A549 (cell line): ENCODE measurements around the gene ARPC2. TPM values are rescaled to one million over a fixed set of nuclear protein-coding genes. Genes with fewer than 3 reads are reported as not detected.

Experiments used
- ATAC-seq, 2 experiments: fragments of 200-7000 bp in 1 of 2; fragments of >200 bp in 1 of 2; cut with Nextera tagmentation in 1 of 2; cut with Tn5 transposase in 1 of 2; 3 replicates each; pipeline versions ENCODE4 v1.8.0 to v1.9.1; 2018 to 2020; ENCODE audit warnings: mild to moderate bottlenecking in 1 of 2, moderate library complexity in 1 of 2
- CTCF ChIA-PET: fragments of 300-600 bp; sonication (Branson Sonifier 250); formaldehyde crosslinking; extraction: SDS; loops from one replicate; lab custom pipeline; 2021; ENCODE audit warnings: antibody characterized with exemption, inconsistent platforms; lab: Yijun Ruan, JAX
- POLR2A ChIA-PET: fragments of 350-600 bp; formaldehyde crosslinking; extraction: SDS; loops from one replicate; lab custom pipeline; 2021; ENCODE audit warnings: antibody characterized with exemption, inconsistent platforms; lab: Yijun Ruan, JAX
- DNase-seq, 2 experiments: peaks; one replicate each; pipeline versions ENCODE4 v3.0.0 to v3.0.0-alpha.2; 2011 to 2016; ENCODE audit warnings: low read depth in 1 of 2, low spot score in 1 of 2
- FAIRE-seq: peaks from 2 replicates; lab custom pipeline; 2011; peaks lifted over from hg19 to GRCh38; lab: Jason Lieb, UNC
- H3K27ac ChIP-seq, 2 experiments: fragments of >200 bp; sonication (Bioruptor Twin); formaldehyde crosslinking; 3 replicates each; pipeline ENCODE4 v1.5.1; 2016 to 2017
- H3K4me1 ChIP-seq: fragments of >200 bp; sonication (Bioruptor Twin); formaldehyde crosslinking; 3 replicates; pipeline ENCODE4 v1.6.1; 2016
- H3K4me2 ChIP-seq: fragments of >200 bp; sonication (Bioruptor Twin); formaldehyde crosslinking; 3 replicates; pipeline ENCODE4 v1.6.1; 2016
- H3K4me3 ChIP-seq: fragments of >200 bp; sonication (Bioruptor Twin); formaldehyde crosslinking; 3 replicates; pipeline ENCODE4 v1.5.1; 2016
- H3K9me3 ChIP-seq: fragments of >200 bp; sonication (Bioruptor Twin); formaldehyde crosslinking; 3 replicates; pipeline ENCODE4 v1.6.1; 2016
- CHD4 ChIP-seq: fragments of 200-600 bp; sonication (generic); IDR thresholded peaks from 2 replicates; pipeline ENCODE4 v1.6.1; 2016; ENCODE audit warnings: antibody characterized with exemption, mild to moderate bottlenecking, borderline replicate concordance
- EHF ChIP-seq: fragments of 250-450 bp; sonication (Bioruptor Pico); IDR thresholded peaks from 2 replicates; pipeline ENCODE4 v1.5.0; 2020; ENCODE audit warnings: mild to moderate bottlenecking
- FOSL2 ChIP-seq, 2 experiments: fragments of 450-650 bp in 1 of 2; fragments of >200 bp in 1 of 2; sonication (Bioruptor Twin) in 1 of 2; formaldehyde crosslinking; IDR thresholded peaks; 2 replicates each; pipeline versions ENCODE4 v1.5.0 to v1.6.1; 2016 to 2020; ENCODE audit warnings: mild to moderate bottlenecking in 1 of 2, moderate library complexity in 1 of 2
- FOXS1 ChIP-seq: fragments of 250-450 bp; sonication (Bioruptor Pico); IDR thresholded peaks from 2 replicates; pipeline ENCODE4 v1.5.0; 2020; ENCODE audit warnings: mild to moderate bottlenecking, moderate library complexity
- GATA3 ChIP-seq: IDR thresholded peaks from 2 replicates; pipeline ENCODE4 v1.6.1; 2012; ENCODE audit warnings: borderline replicate concordance
- HEYL ChIP-seq: fragments of 250-450 bp; sonication (Bioruptor Pico); IDR thresholded peaks from 2 replicates; pipeline ENCODE4 v1.8.0; 2021; ENCODE audit warnings: mild to moderate bottlenecking, moderate library complexity
- HOXA7 ChIP-seq: fragments of 250-450 bp; sonication (Bioruptor Pico); IDR thresholded peaks from 2 replicates; pipeline ENCODE4 v1.5.0; 2020; ENCODE audit warnings: mild to moderate bottlenecking, moderate library complexity
- HOXB13 ChIP-seq: fragments of 250-450 bp; sonication (Bioruptor Pico); IDR thresholded peaks from 2 replicates; pipeline ENCODE4 v1.5.0; 2020; ENCODE audit warnings: low read depth, mild to moderate bottlenecking, moderate library complexity
- JUNB ChIP-seq: fragments of >200 bp; sonication (Bioruptor Twin); formaldehyde crosslinking; IDR thresholded peaks from 2 replicates; pipeline ENCODE4 v1.6.1; 2016
- KDM5A ChIP-seq: fragments of 200-600 bp; sonication (generic); IDR thresholded peaks from 2 replicates; pipeline ENCODE4 v1.6.1; 2016; ENCODE audit warnings: antibody characterized with exemption, mild to moderate bottlenecking
- MAZ ChIP-seq: fragments of 150-350 bp; IDR thresholded peaks from 2 replicates; pipeline ENCODE4 v1.6.1; 2014; ENCODE audit warnings: antibody characterized with exemption, low read depth, low read length, borderline replicate concordance
- MYC ChIP-seq: IDR thresholded peaks from 2 replicates; pipeline ENCODE4 v1.6.1; 2012; ENCODE audit warnings: mild to moderate bottlenecking, inconsistent platforms, low read length, improper control_type of control experiment, borderline replicate concordance
- RAD21 ChIP-seq, 2 experiments: fragments of >200 bp in 1 of 2; sonication (Bioruptor Twin) in 1 of 2; formaldehyde crosslinking in 1 of 2; IDR thresholded peaks in 1 of 2; conservative IDR thresholded peaks in 1 of 2; 2 replicates in 1 of 2; 3 replicates in 1 of 2; pipeline ENCODE4 v1.6.1; 2012 to 2018; ENCODE audit warnings: inconsistent platforms in 1 of 2
- RARB ChIP-seq: fragments of 250-450 bp; sonication (Bioruptor Pico); IDR thresholded peaks from 2 replicates; pipeline ENCODE4 v1.8.0; 2021; ENCODE audit warnings: mild to moderate bottlenecking, moderate library complexity
- RFX5 ChIP-seq: fragments of 450-650 bp; IDR thresholded peaks from 2 replicates; pipeline ENCODE4 v1.7.1; 2014; ENCODE audit warnings: antibody characterized with exemption, mild to moderate bottlenecking, moderate library complexity
- SMC3 ChIP-seq: fragments of >200 bp; sonication (Bioruptor Twin); formaldehyde crosslinking; IDR thresholded peaks from 3 replicates; pipeline ENCODE4 v1.6.1; 2018; ENCODE audit warnings: inconsistent platforms
- ZC3H11A ChIP-seq: fragments of 450-650 bp; IDR thresholded peaks from 2 replicates; pipeline ENCODE4 v1.6.1; 2014; ENCODE audit warnings: antibody characterized with exemption, mild to moderate bottlenecking
- ZNF302 ChIP-seq: fragments of 250-450 bp; sonication (Bioruptor Pico); IDR thresholded peaks from 2 replicates; pipeline ENCODE4 v1.9.0; 2021; ENCODE audit warnings: inconsistent platforms, mild to moderate bottlenecking, moderate library complexity
- WGBS: methylation state at CpG from one replicate; pipeline ENCODE4 v1.1.6; 2017; ENCODE audit errors: missing lambda C conversion rate; 5-methylcytosine and 5-hydroxymethylcytosine counted together
- polyA plus RNA-seq, 4 experiments: library from polyadenylated mRNA; depleted of rRNA in 3 of 4; stranded (reverse); fragments of >200 nt; fragmentation: RNase III in 1 of 4; extraction: RNeasy Plus Mini Kit Qiagen cat#74134 plus additional on column Dnase treatment in 1 of 4; gene quantifications; 2 replicates in 3 of 4; 3 replicates in 1 of 4; pipeline ENCODE4 v1.2.3, GENCODE V29; 2011 to 2017
- TF ChIP-seq, protein P1 (sequence below): fragments of >200 bp; sonication (Bioruptor Twin); formaldehyde crosslinking; IDR thresholded peaks from 3 replicates; pipeline ENCODE4 v1.5.1; 2016
- TF ChIP-seq, protein P2 (sequence below): fragments of 150-350 bp; IDR thresholded peaks from 2 replicates; pipeline ENCODE4 v1.6.1; 2014; ENCODE audit warnings: low read depth, mild to moderate bottlenecking, low read length
- TF ChIP-seq, protein P3 (sequence below): fragments of 250-450 bp; sonication (Bioruptor Pico); IDR thresholded peaks from 2 replicates; pipeline ENCODE4 v1.5.0; 2020; ENCODE audit warnings: low read depth, mild to moderate bottlenecking, moderate library complexity
- TF ChIP-seq, protein P4 (sequence below): fragments of >200 bp; sonication (Bioruptor Twin); formaldehyde crosslinking; IDR thresholded peaks from 3 replicates; pipeline ENCODE4 v1.6.1; 2016
- TF ChIP-seq, protein P5 (sequence below): IDR thresholded peaks from 2 replicates; pipeline ENCODE4 v1.6.1; 2012

ARPC2 gene
- polyA plus RNA-seq, 2 of the 4 experiments (the other 2 are of a cell fraction) = 263 to 374 TPM

DNA sequence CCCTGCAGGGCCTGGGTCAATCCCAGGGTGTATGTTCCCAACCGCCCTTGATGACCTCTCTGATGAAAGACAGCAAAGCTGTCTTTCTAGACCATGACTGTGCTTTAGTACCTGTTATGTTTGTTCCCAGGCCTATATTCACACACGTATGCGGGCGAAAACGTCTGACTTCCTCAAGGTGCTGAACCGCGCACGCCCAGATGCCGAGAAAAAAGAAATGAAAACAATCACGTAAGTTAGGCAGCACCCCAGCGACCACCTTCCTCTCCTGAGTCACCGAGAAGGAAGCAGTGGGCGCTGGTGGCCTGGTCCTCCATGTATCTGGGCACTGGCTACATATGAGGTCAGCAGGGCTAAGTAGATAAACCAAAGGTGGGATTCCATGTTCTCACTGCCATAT lies 32.7 kb downstream of the ARPC2 start:
- no peak for DNase-seq
- TF ChIP-seq RAD21 (conservative IDR thresholded peaks at IDR 0.05 in 1 of 2, IDR thresholded peaks at IDR 0.05 in 1 of 2) = no peak
- no peak for TF ChIP-seq JUNB
- TF ChIP-seq MAZ = no peak
- no peak for TF ChIP-seq ZC3H11A
- TF ChIP-seq GATA3 = no peak
- TF ChIP-seq HOXA7 = no peak
- TF ChIP-seq EHF (CRISPR knock-in tag) = no peak
- TF ChIP-seq, protein P1, sequence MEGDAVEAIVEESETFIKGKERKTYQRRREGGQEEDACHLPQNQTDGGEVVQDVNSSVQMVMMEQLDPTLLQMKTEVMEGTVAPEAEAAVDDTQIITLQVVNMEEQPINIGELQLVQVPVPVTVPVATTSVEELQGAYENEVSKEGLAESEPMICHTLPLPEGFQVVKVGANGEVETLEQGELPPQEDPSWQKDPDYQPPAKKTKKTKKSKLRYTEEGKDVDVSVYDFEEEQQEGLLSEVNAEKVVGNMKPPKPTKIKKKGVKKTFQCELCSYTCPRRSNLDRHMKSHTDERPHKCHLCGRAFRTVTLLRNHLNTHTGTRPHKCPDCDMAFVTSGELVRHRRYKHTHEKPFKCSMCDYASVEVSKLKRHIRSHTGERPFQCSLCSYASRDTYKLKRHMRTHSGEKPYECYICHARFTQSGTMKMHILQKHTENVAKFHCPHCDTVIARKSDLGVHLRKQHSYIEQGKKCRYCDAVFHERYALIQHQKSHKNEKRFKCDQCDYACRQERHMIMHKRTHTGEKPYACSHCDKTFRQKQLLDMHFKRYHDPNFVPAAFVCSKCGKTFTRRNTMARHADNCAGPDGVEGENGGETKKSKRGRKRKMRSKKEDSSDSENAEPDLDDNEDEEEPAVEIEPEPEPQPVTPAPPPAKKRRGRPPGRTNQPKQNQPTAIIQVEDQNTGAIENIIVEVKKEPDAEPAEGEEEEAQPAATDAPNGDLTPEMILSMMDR = no peak
- no peak for TF ChIP-seq FOXS1 (CRISPR knock-in tag)
- no peak for TF ChIP-seq FOSL2 (IDR thresholded peaks at IDR 0.05)
- TF ChIP-seq FOSL2 (CRISPR knock-in tag; IDR thresholded peaks at IDR 0.05) = no peak
- TF ChIP-seq, protein P2, sequence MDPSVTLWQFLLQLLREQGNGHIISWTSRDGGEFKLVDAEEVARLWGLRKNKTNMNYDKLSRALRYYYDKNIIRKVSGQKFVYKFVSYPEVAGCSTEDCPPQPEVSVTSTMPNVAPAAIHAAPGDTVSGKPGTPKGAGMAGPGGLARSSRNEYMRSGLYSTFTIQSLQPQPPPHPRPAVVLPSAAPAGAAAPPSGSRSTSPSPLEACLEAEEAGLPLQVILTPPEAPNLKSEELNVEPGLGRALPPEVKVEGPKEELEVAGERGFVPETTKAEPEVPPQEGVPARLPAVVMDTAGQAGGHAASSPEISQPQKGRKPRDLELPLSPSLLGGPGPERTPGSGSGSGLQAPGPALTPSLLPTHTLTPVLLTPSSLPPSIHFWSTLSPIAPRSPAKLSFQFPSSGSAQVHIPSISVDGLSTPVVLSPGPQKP = no peak
- TF ChIP-seq ZNF302 = no peak
- TF ChIP-seq MYC = no peak
- TF ChIP-seq HOXB13 = no peak
- TF ChIP-seq, protein P3, sequence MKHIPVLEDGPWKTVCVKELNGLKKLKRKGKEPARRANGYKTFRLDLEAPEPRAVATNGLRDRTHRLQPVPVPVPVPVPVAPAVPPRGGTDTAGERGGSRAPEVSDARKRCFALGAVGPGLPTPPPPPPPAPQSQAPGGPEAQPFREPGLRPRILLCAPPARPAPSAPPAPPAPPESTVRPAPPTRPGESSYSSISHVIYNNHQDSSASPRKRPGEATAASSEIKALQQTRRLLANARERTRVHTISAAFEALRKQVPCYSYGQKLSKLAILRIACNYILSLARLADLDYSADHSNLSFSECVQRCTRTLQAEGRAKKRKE = no peak
- TF ChIP-seq, protein P4, sequence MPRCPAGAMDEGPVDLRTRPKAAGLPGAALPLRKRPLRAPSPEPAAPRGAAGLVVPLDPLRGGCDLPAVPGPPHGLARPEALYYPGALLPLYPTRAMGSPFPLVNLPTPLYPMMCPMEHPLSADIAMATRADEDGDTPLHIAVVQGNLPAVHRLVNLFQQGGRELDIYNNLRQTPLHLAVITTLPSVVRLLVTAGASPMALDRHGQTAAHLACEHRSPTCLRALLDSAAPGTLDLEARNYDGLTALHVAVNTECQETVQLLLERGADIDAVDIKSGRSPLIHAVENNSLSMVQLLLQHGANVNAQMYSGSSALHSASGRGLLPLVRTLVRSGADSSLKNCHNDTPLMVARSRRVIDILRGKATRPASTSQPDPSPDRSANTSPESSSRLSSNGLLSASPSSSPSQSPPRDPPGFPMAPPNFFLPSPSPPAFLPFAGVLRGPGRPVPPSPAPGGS = no peak
- TF ChIP-seq, protein P5, sequence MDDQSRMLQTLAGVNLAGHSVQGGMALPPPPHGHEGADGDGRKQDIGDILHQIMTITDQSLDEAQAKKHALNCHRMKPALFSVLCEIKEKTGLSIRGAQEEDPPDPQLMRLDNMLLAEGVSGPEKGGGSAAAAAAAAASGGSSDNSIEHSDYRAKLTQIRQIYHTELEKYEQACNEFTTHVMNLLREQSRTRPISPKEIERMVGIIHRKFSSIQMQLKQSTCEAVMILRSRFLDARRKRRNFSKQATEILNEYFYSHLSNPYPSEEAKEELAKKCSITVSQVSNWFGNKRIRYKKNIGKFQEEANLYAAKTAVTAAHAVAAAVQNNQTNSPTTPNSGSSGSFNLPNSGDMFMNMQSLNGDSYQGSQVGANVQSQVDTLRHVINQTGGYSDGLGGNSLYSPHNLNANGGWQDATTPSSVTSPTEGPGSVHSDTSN = no peak
- TF ChIP-seq KDM5A = no peak
- no peak for TF ChIP-seq RFX5
- TF ChIP-seq HEYL = no peak
- POLR2A ChIA-PET = no interaction called here
- FAIRE-seq = no peak
- no peak for ATAC-seq
- no peak overlapping the region for H3K4me3 ChIP-seq
- H3K4me1 ChIP-seq = no peaks in the 10 kb centered on the region
- WGBS = 95% methylated on average over 13 of the region's 13 CpGs
- no peak overlapping the region for H3K27ac ChIP-seq
- CTCF ChIA-PET = no interaction called here
- H3K9me3 ChIP-seq = no peaks in the 10 kb centered on the region
- H3K4me2 ChIP-seq = no peak overlapping the region

DNA sequence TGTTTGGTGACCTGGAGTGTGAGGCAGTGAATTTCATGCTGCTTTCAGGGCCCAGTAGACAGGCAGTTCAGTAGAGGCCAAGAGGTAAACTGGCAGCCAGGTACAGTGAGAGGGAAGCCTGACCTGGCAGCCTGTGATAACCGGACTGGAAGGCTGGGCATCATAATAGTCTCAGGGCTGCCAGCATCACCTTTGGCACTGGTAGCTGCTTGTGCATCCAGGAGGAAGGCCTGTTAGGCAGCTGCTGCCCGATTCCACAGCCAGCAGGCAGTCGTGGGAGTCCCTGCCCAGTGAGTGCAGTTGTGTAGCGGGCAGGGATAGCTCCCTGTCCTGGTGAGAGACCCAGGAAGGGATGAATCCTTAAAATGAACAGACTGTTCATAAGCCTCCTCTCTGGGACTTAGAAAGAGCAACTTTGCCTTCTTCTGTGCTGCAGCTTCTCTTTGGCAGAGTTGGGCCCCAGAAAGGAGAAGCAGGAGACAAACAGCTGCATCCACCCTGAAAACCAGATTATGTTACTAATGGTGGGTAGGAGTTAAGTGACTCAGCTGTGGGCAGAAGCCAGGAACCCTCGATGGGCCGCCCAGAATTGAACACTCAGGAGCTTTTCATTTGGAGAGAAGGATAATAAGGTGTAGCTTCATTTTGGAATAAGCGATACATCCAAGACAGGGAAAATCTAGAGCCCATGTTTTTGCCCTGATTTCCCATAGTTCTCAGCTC lies 35.7 kb downstream of the ARPC2 start:
- no peak for TF ChIP-seq RARB (CRISPR knock-in tag)
- TF ChIP-seq HOXB13 = no peak
- TF ChIP-seq HEYL = no peak
- no peak for TF ChIP-seq GATA3
- no peak for TF ChIP-seq CHD4
- no peak for TF ChIP-seq HOXA7
- no peak for TF ChIP-seq SMC3
- H3K9me3 ChIP-seq = no peaks in the 10 kb centered on the region
- 77% methylated on average over 7 of the region's 7 CpGs for WGBS
- H3K4me2 ChIP-seq = no peak overlapping the region
- no peak overlapping the region for H3K4me3 ChIP-seq
- POLR2A ChIA-PET = no interaction called here
- H3K27ac ChIP-seq = no peak overlapping the region
- DNase-seq (no peak), ATAC-seq (no peak), FAIRE-seq (no peak)
- no peaks in the 10 kb centered on the region for H3K4me1 ChIP-seq
- CTCF ChIA-PET = interaction anchor here (1.1 to 2.7 kb wide), 5 partner anchors 15 to 49 kb away, joined by 3 to 8 read pairs (median 4); partner anchors contain the start of genes AAMP, PNKD and TMBIM1
